Peyer's patch (tissue), 4 donors: Measurements from ENCODE around the gene GSG1.

Source experiments
- CTCF ChIP-seq, 6 experiments: fragments of 450-650 bp in 4 of 6; fragments of 200-600 bp in 2 of 6; sonication (generic) in 1 of 6; IDR thresholded peaks; one replicate each; pipeline ENCODE4 v1.5.1; 2017 to 2019; ENCODE audit warnings: antibody characterized with exemption in 6 of 6, mild to moderate bottlenecking in 3 of 6, moderate library complexity in 1 of 6
- POLR2A ChIP-seq, 2 donors: fragments of 450-650 bp; IDR thresholded peaks; one replicate each; pipeline ENCODE4 v1.5.1; 2017; ENCODE audit warnings: antibody characterized with exemption in 2 of 2, mild to moderate bottlenecking in 2 of 2, moderate library complexity in 2 of 2

GRCh38 chr12:13074396-13075117 lies 28.9 kb downstream of the GSG1 start:
- no peak for TF ChIP-seq POLR2A (IDR thresholded peaks at IDR 0.05)
- no peak for TF ChIP-seq CTCF (IDR thresholded peaks at IDR 0.05)
